HepG2 (cell line): ENCODE results near the gene CLDN11. TPM values are rescaled to one million over a fixed set of nuclear protein-coding genes. Genes with fewer than 3 reads are reported as not detected.

Experiments used
- ATAC-seq: fragments of 200-7000 bp; cut with Tn5 transposase; 3 replicates; pipeline ENCODE4 v1.9.1; 2020; ENCODE audit warnings: mild to moderate bottlenecking, moderate library complexity
- BruUV-seq: library from RNA; stranded (reverse); fragments of 400-500 nt; replicated peaks from 2 replicates; lab custom pipeline; 2021; lab: Mats Ljungman, UMichigan
- CTCF ChIA-PET: fragments of 300-600 bp; formaldehyde crosslinking; extraction: SDS; loops from one replicate; lab custom pipeline; 2021; ENCODE audit warnings: low total read pairs, inconsistent platforms, low intra/inter-chr PET ratio; lab: Yijun Ruan, JAX
- POLR2A ChIA-PET: fragments of 350-600 bp; sonication (Branson Sonifier 250); formaldehyde crosslinking; loops from one replicate; lab custom pipeline; 2020; ENCODE audit warnings: antibody characterized with exemption, inconsistent platforms; lab: Yijun Ruan, JAX
- DNase-seq: peaks from one replicate; pipeline ENCODE4 v3.0.0-alpha.2; 2015; ENCODE audit warnings: low spot score
- FAIRE-seq: peaks from 3 replicates; lab custom pipeline; 2011; peaks lifted over from hg19 to GRCh38; lab: Jason Lieb, UNC
- H2AFZ ChIP-seq: one replicate; pipeline ENCODE4 v1.6.1; 2011; ENCODE audit warnings: low read length, inconsistent platforms
- H3K27ac ChIP-seq: fragments of 300-600 bp; 3 replicates; pipeline ENCODE4 v1.8.0; 2011; ENCODE audit warnings: mixed run types, mild to moderate bottlenecking, mixed read lengths, low read length, inconsistent platforms; ENCODE audit not compliant: insufficient read depth; ENCODE audit errors: extremely low read length
- H3K27me3 ChIP-seq, 2 experiments: fragments of 200-600 bp in 1 of 2; 2 replicates in 1 of 2; 3 replicates in 1 of 2; pipeline versions ENCODE4 v1.6.0 to v1.8.0; 2011; ENCODE audit warnings: low read length in 2 of 2, mild to moderate bottlenecking in 2 of 2, moderate library complexity in 2 of 2, inconsistent platforms in 1 of 2; ENCODE audit not compliant: insufficient read depth in 2 of 2, control insufficient read depth in 1 of 2
- H3K36me3 ChIP-seq, 2 experiments: fragments of 200-600 bp in 1 of 2; replicated peaks in 1 of 2; 2 replicates in 1 of 2; 3 replicates in 1 of 2; pipeline versions ENCODE4 v1.5.1 to v1.8.0; 2011; ENCODE audit warnings: low read length in 2 of 2, inconsistent platforms in 1 of 2; ENCODE audit not compliant: insufficient read depth in 2 of 2, control insufficient read depth in 1 of 2
- H3K4me1 ChIP-seq: 2 replicates; pipeline ENCODE4 v1.5.1; 2012; ENCODE audit warnings: low read length, inconsistent platforms; ENCODE audit not compliant: insufficient read depth
- H3K4me2 ChIP-seq: 2 replicates; pipeline ENCODE4 v1.6.0; 2011; ENCODE audit warnings: low read depth, low read length, inconsistent platforms
- H3K4me3 ChIP-seq, 3 experiments: fragments of 200-600 bp in 1 of 3; sonication (generic), shearing (Covaris generic) in 1 of 3; replicated peaks in 1 of 3; 2 replicates each; pipeline ENCODE4 v1.5.1; 2011 to 2016; ENCODE audit warnings: low read length in 3 of 3, inconsistent platforms in 2 of 3, low read depth in 2 of 3, mild to moderate bottlenecking in 2 of 3, control low read depth in 1 of 3, mixed read lengths in 1 of 3; ENCODE audit not compliant: insufficient read depth in 1 of 3
- H3K79me2 ChIP-seq: one replicate; pipeline ENCODE4 v1.6.1; 2011; ENCODE audit warnings: low read length, inconsistent platforms; ENCODE audit not compliant: insufficient read depth
- H3K9ac ChIP-seq: 2 replicates; pipeline ENCODE4 v1.6.0; 2011; ENCODE audit warnings: mild to moderate bottlenecking, low read depth, low read length, inconsistent platforms; ENCODE audit not compliant: insufficient read depth
- H3K9me3 ChIP-seq: 2 replicates; pipeline ENCODE4 v1.5.1; 2012; ENCODE audit warnings: mild to moderate bottlenecking, low read length
- H4K20me1 ChIP-seq: 2 replicates; pipeline ENCODE4 v1.6.0; 2011; ENCODE audit warnings: inconsistent platforms, mild to moderate bottlenecking, low read length, moderate library complexity; ENCODE audit not compliant: insufficient read depth
- AGO2 ChIP-seq: fragments of 200-400 bp; formaldehyde crosslinking; optimal IDR thresholded peaks from 2 replicates; pipeline ENCODE3; 2017; ENCODE audit warnings: mild to moderate bottlenecking, low read depth, low read length, moderate library complexity
- FIP1L1 ChIP-seq: fragments of 200-400 bp; formaldehyde crosslinking; IDR thresholded peaks from 2 replicates; pipeline ENCODE4 v1.6.1; 2018; ENCODE audit warnings: low read depth, mild to moderate bottlenecking, low read length, moderate library complexity, borderline replicate concordance; ENCODE audit not compliant: insufficient read depth
- HNRNPLL ChIP-seq: fragments of 200-400 bp; formaldehyde crosslinking; IDR thresholded peaks from 2 replicates; pipeline ENCODE4 v1.6.1; 2017; ENCODE audit warnings: mild to moderate bottlenecking, low read depth, low read length; ENCODE audit not compliant: poor library complexity, severe bottlenecking
- MBNL3 ChIP-seq: fragments of 250-450 bp; sonication (Bioruptor Pico); conservative IDR thresholded peaks from 2 replicates; pipeline ENCODE4 v1.8.0; 2022; ENCODE audit warnings: mild to moderate bottlenecking, inconsistent platforms
- SCMH1 ChIP-seq: sonication (generic); formaldehyde crosslinking; IDR thresholded peaks from 2 replicates; pipeline ENCODE4 v1.9.0; 2021; ENCODE audit warnings: missing genetic modification reagents, mild to moderate bottlenecking, borderline replicate concordance
- SYNCRIP ChIP-seq: fragments of 200-400 bp; formaldehyde crosslinking; IDR thresholded peaks from 2 replicates; pipeline ENCODE4 v1.6.1; 2018; ENCODE audit warnings: mild to moderate bottlenecking, low read depth, low read length; ENCODE audit not compliant: insufficient read depth
- ZNF12 ChIP-seq: sonication (generic); formaldehyde crosslinking; IDR thresholded peaks from 2 replicates; pipeline ENCODE4 v1.5.0; 2020; ENCODE audit warnings: missing genetic modification reagents
- ZNF143 ChIP-seq: sonication (generic); formaldehyde crosslinking; IDR thresholded peaks from 2 replicates; pipeline ENCODE4 v1.4.0; 2020; ENCODE audit warnings: missing genetic modification reagents
- ZNF615 ChIP-seq: sonication (generic); formaldehyde crosslinking; IDR thresholded peaks from 2 replicates; pipeline ENCODE4 v1.5.0; 2020; ENCODE audit warnings: mild to moderate bottlenecking, missing genetic modification reagents, borderline replicate concordance
- WGBS: methylation state at CpG from one replicate; pipeline ENCODE4 v1.1.6; 2017; ENCODE audit warnings: low lambda C conversion rate; 5-methylcytosine and 5-hydroxymethylcytosine counted together
- in situ Hi-C: cut with HindIII; loops from 2 replicates; pipeline ENCODE4 v1.10.0; 2017; ENCODE audit warnings: low pct_unique_long_range_greater_than_20kb; ENCODE audit not compliant: extremely low pct_ligation_motif_present
- intact Hi-C: fragments of 100-400 bp; cut with micrococcal nuclease; formaldehyde crosslinking; loops from one replicate; pipeline ENCODE4 v1.10.0; 2022; ENCODE audit not compliant: unreplicated experiment
- polyA plus RNA-seq, 8 experiments: library from polyadenylated mRNA; depleted of rRNA in 3 of 8; stranded (reverse) in 7 of 8; unstranded in 1 of 8; fragments of >200 nt; fragmentation: Illumina TruSeq in 4 of 8; extraction: Trizol in 4 of 8; gene quantifications; 2 replicates each; pipeline versions ENCODE4 v1.2.1 to v1.2.3, GENCODE V29; 2011 to 2016; ENCODE audit warnings: low read depth in 4 of 8, missing spikeins in 1 of 8, mixed read lengths in 1 of 8; ENCODE audit not compliant: insufficient read depth in 1 of 8
- total RNA-seq, 5 experiments: library from RNA; depleted of rRNA; stranded (reverse); fragments of >200 nt; fragmentation: Illumina TruSeq; extraction: Trizol; gene quantifications; 2 replicates each; pipeline ENCODE4 v1.2.3, GENCODE V29; 2016; ENCODE audit warnings: low read depth in 1 of 5
- TF ChIP-seq, protein P1 (sequence below): sonication (generic); formaldehyde crosslinking; IDR thresholded peaks from 2 replicates; pipeline ENCODE4 v1.8.0; 2022; ENCODE audit warnings: mild to moderate bottlenecking, missing genetic modification reagents
- TF ChIP-seq, protein P2 (sequence below): sonication (generic); formaldehyde crosslinking; IDR thresholded peaks from 2 replicates; pipeline ENCODE4 v1.9.0; 2021; ENCODE audit warnings: mild to moderate bottlenecking, missing genetic modification reagents

The CLDN11 gene
- total and polyA plus RNA-seq, 2 of the 13 experiments (the other 11 are each of a cell fraction or from before 2014, with no cell fraction given), result 4.2 to 4.9 TPM

DNA sequence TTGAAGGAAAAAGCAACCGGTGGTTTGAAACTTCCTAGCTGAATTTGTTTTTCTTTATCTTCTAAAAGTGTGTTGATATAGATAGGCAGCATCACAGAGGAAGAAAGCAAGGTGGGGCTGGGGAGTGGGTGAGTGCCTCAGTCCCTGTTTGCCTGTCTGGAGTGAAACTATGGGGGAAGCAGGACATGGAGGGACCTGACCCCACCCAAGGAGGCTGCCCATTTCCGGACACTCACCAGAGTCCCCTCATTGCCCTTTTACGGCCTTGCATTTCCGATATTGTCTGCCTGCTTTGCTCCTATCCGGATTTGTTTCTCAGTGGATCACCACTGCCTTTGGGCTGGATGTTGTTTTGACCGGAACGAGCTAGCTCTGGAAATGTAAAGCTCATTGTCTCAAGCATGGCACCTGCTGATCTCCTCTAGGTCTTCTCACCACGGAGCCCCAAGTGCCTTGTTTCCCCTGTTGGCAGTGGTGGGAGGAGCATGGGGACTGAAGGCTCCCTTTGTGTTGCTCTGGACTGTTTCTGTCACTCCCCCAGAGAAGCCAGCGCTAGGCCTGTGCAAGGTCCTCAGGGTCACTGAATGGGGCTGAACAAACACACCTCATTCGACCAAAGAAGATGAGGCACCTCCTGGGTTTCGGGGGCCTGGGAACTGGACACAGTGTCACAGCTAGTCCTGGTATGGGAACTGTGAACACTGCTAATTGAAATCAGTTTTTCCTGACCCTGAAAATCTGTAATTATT is 7.0 kb downstream of the CLDN11 start (continued):
- no peak for TF ChIP-seq FIP1L1

DNA sequence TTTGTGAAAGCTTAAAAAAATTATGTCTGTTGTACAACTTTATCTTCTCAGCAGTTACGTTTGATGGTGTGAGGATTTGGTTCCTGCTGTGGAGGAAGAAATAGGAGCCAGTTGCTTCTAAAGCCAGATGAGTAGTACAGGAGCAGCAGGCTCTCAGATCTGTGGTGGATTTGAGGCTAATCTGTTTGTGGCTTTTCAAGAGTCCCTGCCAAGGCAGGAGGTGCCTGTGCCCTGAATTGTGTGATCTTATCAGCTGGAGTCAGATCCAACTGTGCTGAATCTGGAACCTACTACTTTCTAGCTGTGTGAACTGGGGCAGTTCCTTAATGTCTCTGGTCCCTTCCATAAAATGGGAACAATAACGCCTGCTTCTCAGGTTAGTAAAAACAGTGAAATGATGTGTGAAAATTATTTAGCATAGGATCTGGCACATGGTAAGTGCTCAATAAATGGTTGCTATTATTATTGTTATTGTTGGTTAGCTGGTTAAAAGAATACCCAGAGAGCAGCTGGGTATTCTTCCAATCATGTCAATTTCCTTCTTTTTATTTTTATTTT is 7.7 kb downstream of the CLDN11 start:
- CTCF ChIA-PET, result no interaction called here
- H3K4me3 ChIP-seq, result peak overlapping the region; percentile 33 to 70 (median 36)
- in situ Hi-C loops, result loop anchor here (10.0 kb wide), 1 partner anchor 388 kb away; no protein-coding TSS in a partner anchor
- no peak for TF ChIP-seq SCMH1 (CRISPR knock-in tag)
- no peak for TF ChIP-seq SYNCRIP
- no peak for TF ChIP-seq MBNL3
- TF ChIP-seq, protein P1, sequence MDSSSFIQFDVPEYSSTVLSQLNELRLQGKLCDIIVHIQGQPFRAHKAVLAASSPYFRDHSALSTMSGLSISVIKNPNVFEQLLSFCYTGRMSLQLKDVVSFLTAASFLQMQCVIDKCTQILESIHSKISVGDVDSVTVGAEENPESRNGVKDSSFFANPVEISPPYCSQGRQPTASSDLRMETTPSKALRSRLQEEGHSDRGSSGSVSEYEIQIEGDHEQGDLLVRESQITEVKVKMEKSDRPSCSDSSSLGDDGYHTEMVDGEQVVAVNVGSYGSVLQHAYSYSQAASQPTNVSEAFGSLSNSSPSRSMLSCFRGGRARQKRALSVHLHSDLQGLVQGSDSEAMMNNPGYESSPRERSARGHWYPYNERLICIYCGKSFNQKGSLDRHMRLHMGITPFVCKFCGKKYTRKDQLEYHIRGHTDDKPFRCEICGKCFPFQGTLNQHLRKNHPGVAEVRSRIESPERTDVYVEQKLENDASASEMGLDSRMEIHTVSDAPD (CRISPR knock-in tag), result peak; percentile 15; the same call in 1 of the 2 replicates
- TF ChIP-seq ZNF615 (CRISPR knock-in tag), result no peak
- TF ChIP-seq HNRNPLL, result no peak
- TF ChIP-seq, protein P2, sequence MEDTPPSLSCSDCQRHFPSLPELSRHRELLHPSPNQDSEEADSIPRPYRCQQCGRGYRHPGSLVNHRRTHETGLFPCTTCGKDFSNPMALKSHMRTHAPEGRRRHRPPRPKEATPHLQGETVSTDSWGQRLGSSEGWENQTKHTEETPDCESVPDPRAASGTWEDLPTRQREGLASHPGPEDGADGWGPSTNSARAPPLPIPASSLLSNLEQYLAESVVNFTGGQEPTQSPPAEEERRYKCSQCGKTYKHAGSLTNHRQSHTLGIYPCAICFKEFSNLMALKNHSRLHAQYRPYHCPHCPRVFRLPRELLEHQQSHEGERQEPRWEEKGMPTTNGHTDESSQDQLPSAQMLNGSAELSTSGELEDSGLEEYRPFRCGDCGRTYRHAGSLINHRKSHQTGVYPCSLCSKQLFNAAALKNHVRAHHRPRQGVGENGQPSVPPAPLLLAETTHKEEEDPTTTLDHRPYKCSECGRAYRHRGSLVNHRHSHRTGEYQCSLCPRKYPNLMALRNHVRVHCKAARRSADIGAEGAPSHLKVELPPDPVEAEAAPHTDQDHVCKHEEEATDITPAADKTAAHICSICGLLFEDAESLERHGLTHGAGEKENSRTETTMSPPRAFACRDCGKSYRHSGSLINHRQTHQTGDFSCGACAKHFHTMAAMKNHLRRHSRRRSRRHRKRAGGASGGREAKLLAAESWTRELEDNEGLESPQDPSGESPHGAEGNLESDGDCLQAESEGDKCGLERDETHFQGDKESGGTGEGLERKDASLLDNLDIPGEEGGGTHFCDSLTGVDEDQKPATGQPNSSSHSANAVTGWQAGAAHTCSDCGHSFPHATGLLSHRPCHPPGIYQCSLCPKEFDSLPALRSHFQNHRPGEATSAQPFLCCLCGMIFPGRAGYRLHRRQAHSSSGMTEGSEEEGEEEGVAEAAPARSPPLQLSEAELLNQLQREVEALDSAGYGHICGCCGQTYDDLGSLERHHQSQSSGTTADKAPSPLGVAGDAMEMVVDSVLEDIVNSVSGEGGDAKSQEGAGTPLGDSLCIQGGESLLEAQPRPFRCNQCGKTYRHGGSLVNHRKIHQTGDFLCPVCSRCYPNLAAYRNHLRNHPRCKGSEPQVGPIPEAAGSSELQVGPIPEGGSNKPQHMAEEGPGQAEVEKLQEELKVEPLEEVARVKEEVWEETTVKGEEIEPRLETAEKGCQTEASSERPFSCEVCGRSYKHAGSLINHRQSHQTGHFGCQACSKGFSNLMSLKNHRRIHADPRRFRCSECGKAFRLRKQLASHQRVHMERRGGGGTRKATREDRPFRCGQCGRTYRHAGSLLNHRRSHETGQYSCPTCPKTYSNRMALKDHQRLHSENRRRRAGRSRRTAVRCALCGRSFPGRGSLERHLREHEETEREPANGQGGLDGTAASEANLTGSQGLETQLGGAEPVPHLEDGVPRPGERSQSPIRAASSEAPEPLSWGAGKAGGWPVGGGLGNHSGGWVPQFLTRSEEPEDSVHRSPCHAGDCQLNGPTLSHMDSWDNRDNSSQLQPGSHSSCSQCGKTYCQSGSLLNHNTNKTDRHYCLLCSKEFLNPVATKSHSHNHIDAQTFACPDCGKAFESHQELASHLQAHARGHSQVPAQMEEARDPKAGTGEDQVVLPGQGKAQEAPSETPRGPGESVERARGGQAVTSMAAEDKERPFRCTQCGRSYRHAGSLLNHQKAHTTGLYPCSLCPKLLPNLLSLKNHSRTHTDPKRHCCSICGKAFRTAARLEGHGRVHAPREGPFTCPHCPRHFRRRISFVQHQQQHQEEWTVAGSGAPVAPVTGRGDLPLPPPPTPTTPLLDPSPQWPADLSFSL (CRISPR knock-in tag), result 0 out of 2 replicates have a peak, but pooled peaks have one; percentile 22
- TF ChIP-seq ZNF12 (CRISPR knock-in tag), result no peak
- no peak for TF ChIP-seq AGO2
- no peak for TF ChIP-seq ZNF143 (CRISPR knock-in tag)

More for the DNA sequence above, 7.7 kb downstream of the CLDN11 start:
- Histone ChIP-seq H3K4me1 (peaks cover 78% of the 10 kb centered on the region), H3K79me2 (no peaks in the 10 kb centered on the region), H3K27me3 (no peaks in the 10 kb centered on the region), H2AFZ (peak overlapping the region; percentile 61), H4K20me1 (no peaks in the 10 kb centered on the region), H3K4me2 (peak overlapping the region; percentile 95), H3K9ac (peak overlapping the region; percentile 79), H3K9me3 (no peaks in the 10 kb centered on the region), H3K36me3 (no peaks in the 10 kb centered on the region), H3K27ac (peak overlapping the region; percentile 94)
- FAIRE-seq (peak; percentile 39), ATAC-seq (peak; percentile 35), DNase-seq (no peak)
- intact Hi-C loops, result loop anchor here (5.0 kb wide), 1 partner anchor 441 kb away; no protein-coding TSS in a partner anchor
- POLR2A ChIA-PET, result interaction anchor here (0.8 to 1.3 kb wide), 4 partner anchors 63 to 443 kb away, joined by 3 to 4 read pairs (median 3); partner anchors contain the start of genes RPL22L1 and SKIL
- TSS peak; percentile 84 for BruUV-seq
- WGBS, result 35% methylated on average over 2 of the region's 2 CpGs
